Right ventricle myocardium inferior (tissue), 1 donor: Measurements from ENCODE around the gene SYAP1. TPM values are rescaled to one million over a fixed set of nuclear protein-coding genes. Genes with fewer than 3 reads are reported as not detected.
"Not testable (repeated sequence)": the region's sequence is repeated elsewhere in the genome, so short reads cannot be mapped to it uniquely, and the experiment has no call there.

Experiments
- ATAC-seq: fragments of 200-7000 bp; cut with Tn5 transposase; one replicate; pipeline ENCODE4 v1.9.1; 2020; ENCODE audit warnings: mild to moderate bottlenecking, moderate library complexity
- DNase-seq: peaks from one replicate; pipeline ENCODE4 v3.0.0; 2021; ENCODE audit errors: missing footprints
- intact Hi-C: fragments of 100-400 bp; cut with DNase I; formaldehyde crosslinking; loops from one replicate; pipeline ENCODE4 v1.11.0; 2022
- total RNA-seq: library from RNA; stranded (reverse); fragmentation: NEBNext Ultra II Directional; extraction: Animal tissue kit (Norgen Biotek cat#: 25700); gene quantifications from one replicate; pipeline ENCODE4 v1.2.1, GENCODE V29; 2021
- donor health status: DM: no; HTN: yes; CAD: no; lungs with severe emphysema.

Gene SYAP1
- total RNA-seq, 1 donor from 2014 or later, result 19.0 TPM

DNA sequence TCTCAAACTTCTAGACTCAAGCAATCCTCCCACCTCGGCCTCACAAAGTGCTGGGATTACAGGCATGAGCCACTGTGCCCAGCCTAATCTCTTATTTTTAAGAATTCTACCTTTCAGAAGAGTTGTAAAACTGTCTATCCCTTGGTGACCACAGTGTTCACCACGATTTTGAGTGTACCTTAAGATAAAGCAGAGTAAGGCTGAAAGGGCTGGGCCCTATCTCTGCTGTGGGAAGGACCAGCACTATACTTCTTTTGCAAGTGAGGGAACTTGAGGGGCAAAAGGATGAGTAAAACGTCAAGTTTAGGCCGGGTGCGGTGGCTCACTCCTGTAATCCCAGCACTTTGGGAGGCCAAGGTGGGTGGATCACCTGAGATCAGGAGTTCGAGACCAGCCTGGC lies 3.0 kb upstream of the SYAP1 start:
- DNase-seq, ATAC-seq, intact Hi-C loops: not testable (repeated sequence)

DNA sequence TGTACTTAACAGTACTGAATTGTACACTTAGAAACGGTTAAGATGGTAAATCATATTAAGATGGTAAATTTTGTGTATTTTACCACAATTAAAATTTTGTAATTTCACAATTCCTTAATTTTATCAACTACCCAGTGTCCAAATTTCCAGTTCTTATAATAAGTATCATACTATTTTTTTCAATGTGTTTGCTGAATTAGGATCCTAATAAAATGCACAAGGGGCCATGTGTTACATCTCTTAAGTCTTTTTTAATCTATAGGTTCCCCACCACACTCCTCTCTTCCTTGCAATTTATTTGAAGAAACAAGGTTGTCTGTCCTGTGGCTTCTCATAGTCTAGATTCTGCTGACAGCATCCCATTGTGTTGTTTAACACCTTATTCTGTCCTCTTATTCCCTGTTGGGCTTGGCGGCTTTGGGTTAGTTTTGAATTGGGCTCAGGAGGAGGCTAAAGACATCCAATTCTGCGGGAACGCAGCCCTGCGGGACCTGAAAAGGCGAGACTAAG lies 533 bp upstream of the SYAP1 start:
- intact Hi-C loops, result no loop called here
- peak; percentile 68 for DNase-seq

DNA sequence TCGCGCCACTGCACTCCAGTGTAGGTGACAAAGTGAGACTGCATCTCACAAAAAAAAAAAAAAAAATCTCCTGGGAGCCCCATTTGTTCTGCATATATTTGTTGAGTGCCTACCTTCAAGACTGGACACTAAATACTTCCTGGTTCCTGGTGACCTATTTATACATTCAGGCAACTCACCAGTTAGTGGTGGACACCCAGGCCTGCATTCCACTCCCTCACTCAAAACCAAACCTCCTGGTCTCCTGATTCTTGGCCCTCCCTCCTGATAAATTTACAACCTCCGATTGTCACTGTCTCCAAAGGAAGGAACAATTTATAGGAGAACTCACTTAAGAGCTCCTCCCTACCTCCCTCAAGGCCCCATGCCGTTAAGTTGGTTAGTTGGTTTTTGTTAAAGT lies 3.1 kb downstream of the SYAP1 start:
- DNase-seq, result no peak
- ATAC-seq, result no peak
- intact Hi-C loops, result loop anchor here (10.0 kb wide), 1 partner anchor 62 kb away; the partner anchor contains the start of gene TXLNG

More for the DNA sequence above, 533 bp upstream of the SYAP1 start:
- no peak for ATAC-seq

DNA sequence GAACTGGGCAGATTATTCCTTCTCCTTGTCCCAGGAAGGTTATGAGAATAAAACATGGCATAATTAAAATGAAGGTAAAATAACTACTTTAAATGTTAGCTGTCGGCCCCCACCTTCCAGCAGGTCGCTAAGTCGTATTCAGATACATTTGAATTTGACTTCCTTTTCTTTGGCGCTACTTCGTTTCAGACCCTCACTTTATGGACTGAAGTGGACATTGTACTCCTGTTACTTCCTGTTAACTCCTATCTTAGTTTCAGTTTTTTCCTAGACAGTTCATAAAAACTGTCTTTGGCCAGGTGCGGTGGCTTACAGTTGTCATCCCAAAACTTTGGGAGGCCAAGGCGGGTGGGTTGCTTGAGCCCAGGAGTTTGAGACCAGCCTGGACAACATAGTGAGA lies 5.7 kb downstream of the SYAP1 start:
- ATAC-seq, result no peak
- DNase-seq, result no peak
- intact Hi-C loops, result loop anchor here (10.0 kb wide), 1 partner anchor 60 kb away; the partner anchor contains the start of gene TXLNG

DNA sequence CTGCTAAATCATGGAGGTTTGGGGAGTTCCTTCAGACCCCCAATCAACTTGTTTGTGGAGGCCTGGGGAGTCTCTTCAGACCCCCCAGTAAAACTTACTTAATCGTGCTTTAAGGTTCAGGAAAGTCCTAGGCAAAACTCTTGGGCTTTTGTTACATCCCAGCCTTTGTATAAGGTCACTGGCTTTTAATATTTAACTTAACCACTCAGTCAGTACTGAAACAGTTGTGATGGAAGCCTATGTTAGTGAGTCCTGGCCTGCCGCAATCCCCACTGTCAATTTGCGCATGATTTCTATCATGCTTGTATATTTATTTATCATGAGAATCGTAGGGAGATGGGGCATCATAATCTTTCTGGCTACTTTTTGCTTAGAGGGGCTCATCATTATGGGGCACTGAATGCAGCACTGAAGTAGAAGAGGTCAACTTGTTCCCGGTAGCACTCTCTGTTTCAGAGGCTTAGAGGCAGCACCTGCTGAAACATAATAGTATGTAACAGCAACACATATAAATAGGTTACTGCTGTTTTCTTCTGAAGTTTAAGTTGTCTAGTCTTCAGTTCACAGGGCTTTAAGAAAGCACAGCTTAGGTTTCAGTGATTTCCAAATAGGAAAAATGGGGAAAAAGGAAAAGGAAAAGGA lies 7.1 kb downstream of the SYAP1 start:
- not testable (repeated sequence) for ATAC-seq, DNase-seq
- intact Hi-C loops, result loop anchor here (10.0 kb wide), 1 partner anchor 58 kb away; the partner anchor contains the start of gene TXLNG

DNA sequence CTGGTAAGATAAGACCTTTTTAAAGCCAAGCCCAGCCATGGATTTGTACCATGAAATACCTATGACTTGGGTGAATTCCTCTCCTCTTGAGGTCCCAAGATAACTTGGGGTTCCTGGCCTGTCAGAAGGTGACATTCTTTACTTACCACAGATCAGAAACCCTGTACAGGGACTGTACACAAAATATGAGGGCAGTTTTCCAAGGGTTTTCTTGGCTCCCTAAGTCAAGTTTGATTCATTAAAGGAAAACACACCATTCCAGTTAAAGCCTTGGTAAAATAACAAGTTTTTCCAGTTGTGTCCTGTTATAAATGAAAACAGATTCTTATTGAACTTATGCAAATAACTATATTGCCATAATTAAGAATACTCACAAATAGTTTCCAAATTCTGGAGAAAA lies 8.2 kb downstream of the SYAP1 start:
- intact Hi-C loops, result loop anchor here (10.0 kb wide), 1 partner anchor 57 kb away; the partner anchor contains the start of gene TXLNG
- DNase-seq, result no peak
- ATAC-seq, result no peak

DNA sequence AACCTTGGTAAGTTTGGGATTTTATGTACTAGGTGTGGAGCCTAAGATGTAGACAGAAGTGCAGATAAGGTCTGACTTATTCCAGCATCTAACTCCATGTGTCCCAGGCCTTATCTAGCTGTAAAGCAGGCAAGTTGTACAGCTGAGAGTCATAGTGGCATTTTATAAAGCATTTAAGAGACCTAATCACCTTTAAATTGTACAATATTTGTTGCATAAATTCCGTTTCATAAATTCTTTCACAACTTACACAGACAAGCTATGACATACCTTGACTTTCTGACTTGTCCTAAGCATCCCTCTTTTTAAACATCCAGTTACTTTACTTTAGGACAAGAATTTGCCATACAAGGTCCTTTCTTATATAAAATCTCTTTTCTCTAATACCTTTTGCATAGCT lies 11.0 kb downstream of the SYAP1 start:
- ATAC-seq (no peak), DNase-seq (no peak)
- intact Hi-C loops, result no loop called here

DNA sequence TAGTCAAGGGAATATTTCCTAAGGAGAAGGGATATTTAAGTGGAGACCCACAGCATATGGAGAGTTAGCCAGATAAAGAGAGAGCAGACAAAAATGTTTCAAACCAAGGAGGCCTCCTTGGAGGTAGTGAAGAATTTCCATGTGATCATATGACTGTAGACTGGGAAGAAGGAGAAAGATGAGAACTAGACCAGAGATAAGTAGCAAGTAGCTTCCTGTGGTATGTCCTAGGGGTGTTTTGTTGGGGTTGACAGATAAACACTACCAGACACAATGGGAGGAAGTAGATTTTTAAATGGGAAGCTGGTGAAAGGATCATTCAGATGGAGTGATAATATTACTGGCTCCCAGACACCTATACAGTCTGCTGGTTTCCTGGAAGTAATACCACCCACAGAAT lies 13.6 kb downstream of the SYAP1 start:
- DNase-seq (no peak), ATAC-seq (no peak)
- intact Hi-C loops, result no loop called here

DNA sequence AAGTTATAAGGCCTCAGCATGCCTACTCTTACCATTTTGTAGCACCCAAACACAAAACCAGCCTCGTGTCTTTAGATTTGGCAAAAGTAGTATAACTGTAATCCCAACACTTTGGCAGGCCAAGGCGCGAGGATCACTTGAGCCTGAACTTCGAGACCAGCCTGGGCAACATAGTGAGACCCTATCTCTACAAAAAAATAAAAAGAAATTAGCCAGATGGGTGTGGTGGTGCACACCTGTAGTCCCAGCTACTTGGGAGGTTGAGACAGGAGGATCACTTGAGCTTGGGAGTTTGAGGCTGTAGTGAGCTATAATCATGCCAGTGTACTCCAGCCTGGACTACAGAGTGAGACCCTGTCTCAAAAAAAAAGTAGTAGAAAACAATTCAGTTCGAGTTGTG lies 17.6 kb downstream of the SYAP1 start:
- no peak for ATAC-seq
- DNase-seq, result no peak
- intact Hi-C loops, result no loop called here

DNA sequence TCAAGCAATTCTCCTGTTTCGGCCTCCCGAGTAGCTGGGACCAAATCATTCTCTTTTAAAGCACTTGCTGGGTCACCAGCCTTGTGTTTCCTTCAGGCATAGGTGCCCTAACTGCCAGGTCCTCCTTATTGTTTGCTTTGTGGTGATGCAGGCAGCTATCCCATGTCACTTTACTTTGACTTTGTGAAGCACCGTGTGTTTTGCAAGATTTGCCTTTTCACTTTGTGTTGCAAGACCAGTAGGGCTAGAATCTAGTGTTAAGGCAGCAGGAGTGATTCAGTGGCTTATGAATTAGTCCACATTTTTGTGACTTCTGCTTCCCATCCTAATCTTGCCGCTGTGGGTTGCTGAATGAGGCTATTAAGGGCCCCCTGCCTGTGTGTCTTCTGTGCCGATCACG lies 20.2 kb downstream of the SYAP1 start:
- DNase-seq (no peak), ATAC-seq (no peak)

DNA sequence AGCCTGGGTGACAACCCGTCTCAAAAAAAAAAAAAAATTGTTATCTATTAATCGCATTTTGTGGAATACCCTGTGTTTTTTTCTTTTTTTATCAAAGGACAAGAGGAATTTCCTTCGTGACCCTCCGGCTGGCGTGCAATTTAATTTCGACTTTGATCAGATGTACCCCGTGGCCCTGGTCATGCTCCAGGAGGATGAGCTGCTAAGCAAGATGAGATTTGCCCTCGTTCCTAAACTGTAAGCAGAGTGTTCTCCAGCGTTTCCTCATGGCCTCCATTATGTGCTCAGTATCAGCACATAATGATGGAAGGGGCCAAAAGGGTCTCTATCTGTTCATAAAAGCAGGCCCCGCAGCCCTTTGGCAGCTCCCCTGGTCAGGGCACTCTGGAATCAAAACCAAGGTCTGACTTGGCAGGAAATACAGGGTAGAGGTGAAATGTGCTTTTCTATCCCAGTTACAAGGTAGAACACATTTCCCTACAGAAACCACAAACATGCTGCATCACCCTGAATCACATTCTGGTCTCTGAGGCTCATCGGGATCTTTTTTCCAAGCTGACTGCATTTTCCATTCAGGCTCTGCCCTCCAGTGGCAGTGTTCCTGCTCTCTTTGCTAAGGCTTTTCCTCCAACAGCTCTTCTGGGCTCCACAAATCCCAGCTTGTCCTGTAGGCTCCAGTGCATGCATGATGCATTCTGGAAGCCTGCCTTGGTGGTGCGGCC lies 24.4 kb downstream of the SYAP1 start:
- DNase-seq (no peak), ATAC-seq (no peak)
- intact Hi-C loops, result no loop called here

More for the DNA sequence above, 20.2 kb downstream of the SYAP1 start:
- intact Hi-C loops, result no loop called here

DNA sequence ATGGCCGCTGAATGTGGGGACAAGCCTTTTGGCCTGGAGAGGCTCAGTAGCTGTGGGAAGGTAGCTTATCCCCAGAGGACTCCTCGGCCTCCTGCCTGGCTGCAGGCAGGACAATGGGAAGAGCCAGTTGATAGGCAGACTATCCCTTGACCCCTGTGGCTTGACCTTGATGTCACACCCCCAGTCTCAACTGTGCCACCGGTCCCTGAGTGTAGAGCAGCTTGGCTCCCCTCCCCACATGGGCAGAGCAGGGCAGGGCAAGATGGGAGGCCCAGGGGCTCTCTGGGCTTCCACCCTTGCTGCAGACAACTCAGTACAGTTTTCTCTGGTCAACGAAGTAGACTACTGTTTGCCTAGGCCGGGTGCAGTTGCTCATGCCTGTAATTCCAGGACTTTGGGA lies 25.7 kb downstream of the SYAP1 start:
- no peak for ATAC-seq
- intact Hi-C loops, result no loop called here
- no peak for DNase-seq

DNA sequence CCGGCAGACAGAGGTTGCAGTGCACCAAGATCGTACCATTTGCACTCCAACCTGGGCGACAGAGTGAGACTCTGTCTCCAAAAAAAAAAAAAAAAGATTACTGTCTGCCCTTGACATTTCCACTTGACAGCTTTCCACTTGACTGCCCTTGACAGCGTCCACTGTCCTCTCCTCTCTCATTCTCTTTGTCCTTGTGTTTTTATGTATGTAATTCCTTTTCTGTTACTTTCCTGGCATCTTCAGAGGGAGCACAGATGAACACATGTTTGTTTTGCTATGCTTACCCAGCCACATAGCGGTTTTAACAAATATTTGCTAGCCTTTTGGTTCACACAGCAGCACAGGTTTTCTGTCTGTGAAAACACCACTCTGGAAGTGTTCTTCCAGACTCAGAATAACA lies 26.2 kb downstream of the SYAP1 start:
- no peak for DNase-seq
- intact Hi-C loops, result no loop called here
- no peak for ATAC-seq

DNA sequence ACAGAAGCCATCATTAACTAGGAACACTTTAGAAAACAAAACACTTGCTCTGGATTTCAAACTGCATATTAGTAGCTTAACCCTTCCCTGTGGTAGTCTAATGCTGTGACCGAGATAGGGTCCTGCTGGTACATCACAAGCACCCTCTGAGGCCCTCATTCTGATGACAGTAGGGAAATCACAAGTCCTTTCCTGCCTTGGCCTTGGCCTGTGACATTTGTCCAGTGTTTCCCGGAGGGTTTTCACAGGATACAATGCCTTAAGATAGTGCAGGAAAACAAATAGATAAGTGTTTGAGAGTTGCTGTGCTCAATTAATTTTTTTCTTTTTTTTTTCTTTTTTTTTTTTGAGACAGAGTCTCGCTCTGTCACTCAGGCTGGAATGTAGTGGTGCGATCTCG lies 29.0 kb downstream of the SYAP1 start:
- ATAC-seq (no peak), DNase-seq (no peak)
- intact Hi-C loops, result no loop called here

DNA sequence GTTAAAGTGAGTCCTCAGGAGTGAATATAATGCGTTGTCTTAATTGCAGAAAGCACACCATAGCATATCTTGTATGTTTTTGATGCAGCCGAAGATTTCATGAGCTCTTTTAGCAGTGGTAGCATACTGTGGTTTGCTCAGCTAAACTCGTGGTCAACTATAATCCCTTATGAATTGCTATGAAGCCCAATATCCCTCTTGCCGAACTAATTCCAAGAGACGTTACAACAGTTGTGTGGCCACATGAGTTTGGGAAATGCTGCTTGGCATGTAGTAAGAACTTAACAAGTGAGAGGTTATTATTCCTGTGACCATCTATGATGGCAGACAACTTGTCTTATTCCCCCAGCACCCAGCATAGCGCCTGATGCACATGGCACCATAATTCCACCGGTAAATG lies 30.7 kb downstream of the SYAP1 start:
- ATAC-seq (no peak), DNase-seq (no peak)
- intact Hi-C loops, result no loop called here

DNA sequence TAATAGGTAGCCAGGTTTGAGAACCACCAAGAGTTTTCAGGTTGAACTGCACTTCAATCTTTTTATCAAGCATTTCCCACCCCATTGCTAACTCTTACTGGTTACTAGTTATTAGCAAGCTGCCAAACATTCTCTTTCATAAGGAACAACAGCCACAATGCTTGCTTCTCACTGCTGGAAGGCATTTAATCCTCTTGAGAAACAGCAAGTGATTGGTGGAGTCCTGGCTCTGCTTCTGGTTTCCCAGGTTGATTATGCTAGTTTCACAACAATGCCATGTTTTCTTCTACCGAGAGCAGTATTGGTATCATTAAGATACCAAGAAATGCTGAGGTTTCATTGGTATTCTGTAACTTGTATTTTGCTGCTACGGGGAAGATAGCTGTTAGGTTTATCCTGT lies 34.6 kb downstream of the SYAP1 start:
- no peak for ATAC-seq
- DNase-seq, result no peak
- intact Hi-C loops, result no loop called here

DNA sequence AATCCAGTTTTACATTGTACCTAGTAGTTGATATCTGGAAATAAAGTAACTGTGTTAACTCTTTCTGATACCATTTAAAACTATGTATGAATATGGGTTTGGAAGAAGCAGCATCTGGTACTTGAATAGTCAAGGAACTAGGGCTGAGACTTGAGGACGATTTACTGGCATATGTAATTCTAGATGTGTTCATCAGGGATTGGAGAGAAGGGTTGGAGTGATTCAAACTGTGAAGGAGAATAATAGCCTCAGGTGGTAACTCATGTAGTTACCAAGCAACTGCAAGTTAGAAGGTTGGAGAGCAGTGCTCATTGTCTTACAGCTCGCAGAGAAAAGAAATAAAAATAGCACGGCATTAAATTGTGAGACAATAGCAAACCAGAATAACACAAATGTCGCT lies 37.3 kb downstream of the SYAP1 start:
- no peak for DNase-seq
- intact Hi-C loops, result no loop called here
- no peak for ATAC-seq

DNA sequence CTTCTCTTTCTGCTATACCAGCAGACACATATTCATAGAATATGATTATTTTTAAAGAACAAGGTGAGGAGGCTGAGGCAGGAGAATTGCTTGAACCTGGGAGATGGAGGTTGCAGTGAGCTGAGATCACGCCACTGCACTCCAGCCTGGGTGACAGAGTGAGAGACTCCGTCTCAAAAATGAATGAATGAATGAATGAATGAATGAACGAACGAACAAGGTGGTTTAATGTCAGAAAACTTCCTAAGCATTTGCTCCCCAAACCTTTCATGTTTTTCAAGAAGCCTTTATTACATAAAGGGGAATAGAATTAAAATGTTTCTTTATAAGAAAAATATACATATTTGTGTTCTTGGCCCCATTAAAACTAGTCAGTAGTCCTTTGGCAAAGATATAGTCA lies 42.1 kb downstream of the SYAP1 start:
- ATAC-seq, DNase-seq, intact Hi-C loops: not testable (repeated sequence)

DNA sequence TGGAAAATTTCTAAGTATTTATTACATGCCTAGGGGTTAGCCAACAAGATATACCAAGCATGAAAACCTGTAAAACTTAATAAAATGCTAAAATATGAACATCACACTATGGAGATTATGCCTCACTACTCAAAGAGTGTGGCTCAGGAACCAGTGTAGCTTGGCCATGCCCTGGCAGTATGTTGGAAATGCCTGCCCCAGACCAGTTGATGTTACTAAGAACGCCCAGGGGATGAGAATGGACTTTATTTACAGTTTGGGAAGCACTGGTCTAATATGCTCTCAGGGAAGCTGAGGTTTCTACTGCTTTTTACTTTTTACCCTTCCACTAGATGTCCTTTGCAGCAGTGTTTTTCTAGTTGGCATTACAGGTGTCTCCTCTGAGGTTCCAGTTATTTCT lies 43.2 kb downstream of the SYAP1 start:
- ATAC-seq (no peak), DNase-seq (no peak)
- intact Hi-C loops, result no loop called here

DNA sequence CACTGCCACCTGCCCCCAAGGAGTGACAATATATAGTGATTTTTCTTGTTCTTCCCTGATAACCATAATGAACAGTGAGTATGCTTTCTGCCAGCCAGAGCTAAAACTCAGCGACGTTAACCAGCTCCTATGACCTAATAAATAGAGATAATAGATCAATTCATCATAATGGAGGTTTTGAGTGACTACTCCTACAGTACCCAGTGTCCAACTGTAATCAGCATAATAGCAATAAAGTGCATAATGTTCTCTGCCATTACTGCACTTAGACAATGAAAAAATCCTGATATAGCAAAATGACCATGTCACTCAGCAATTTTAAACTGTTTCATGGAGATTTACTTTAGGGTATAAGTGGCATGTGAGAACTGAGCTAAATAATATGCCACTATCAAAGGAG lies 46.2 kb downstream of the SYAP1 start:
- intact Hi-C loops, result no loop called here
- DNase-seq, result no peak
- ATAC-seq, result no peak
